Measurements from ENCODE around the gene CADM1.

CADM1 gene

DNA sequence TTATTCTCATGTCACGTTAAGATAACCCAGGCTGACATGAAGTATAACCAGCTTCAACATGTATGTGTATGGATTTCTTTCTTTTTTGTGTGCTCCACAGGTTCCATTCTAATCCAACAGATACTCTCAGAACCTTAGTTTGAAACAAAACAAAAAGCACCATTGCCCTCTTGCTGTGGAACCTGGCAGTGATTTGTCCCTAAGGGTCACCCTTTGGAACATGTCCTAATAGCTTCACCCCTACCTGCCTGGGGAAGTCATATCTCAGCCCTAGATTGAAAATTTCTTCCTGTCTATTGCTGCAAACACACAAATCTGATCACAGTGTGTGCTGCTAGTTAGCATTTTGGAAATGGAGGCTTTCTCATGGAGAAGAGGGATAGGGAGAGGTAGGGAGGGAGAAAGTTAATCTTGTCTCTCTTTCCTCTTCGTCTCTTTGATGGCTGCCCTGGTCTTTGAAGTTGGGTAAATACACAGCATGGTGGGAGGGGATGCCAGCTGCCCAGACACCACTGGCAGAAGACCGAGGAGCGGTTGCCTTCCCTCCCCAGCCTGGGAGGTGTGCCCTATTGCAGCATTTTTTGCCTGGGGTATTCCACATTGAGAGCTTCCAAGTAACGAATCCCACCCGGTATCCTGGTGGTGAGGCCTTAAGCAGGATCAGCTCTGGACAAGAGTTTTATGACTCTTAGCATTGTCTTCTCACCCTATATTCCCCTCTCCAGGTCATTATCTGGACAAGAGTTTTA is 11.6 kb upstream of the CADM1 start:
- no peak for DNase-seq (ENCODE audit: low spot score)

DNA sequence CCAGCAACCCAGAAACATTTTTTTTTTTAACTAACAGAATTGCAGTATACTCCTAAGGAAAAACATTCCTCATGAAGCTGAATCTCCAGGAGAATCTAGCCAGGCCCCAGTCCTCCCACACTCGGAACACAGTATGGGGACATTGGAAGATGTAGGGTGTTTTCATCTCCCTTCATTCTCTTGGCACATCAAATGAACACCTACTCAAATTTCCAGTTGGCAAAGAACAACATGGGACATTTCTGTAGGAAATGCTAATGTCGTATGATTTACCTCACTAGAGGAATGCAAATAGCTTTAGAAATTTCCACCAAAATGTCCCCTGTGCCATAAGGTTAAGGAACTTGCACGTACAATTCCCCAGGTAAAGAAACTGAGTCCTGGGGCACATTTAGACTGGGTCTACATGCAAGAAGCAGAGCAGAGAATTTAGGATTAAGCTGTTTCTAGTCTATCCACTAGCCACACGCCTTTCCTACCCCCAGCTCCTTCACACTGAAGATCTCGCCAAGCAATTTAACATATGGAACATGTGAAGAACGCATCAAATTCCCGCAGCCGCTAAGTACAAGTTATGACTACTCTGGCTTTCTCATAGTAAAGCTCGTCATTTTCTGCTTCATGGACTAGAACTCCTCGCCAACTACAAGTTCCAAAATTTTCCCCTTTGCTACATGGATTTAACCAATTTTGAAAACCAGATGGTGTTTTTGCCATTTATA is 2.9 kb upstream of the CADM1 start:
- DNase-seq (ENCODE audit: low spot score), result no peak

DNA sequence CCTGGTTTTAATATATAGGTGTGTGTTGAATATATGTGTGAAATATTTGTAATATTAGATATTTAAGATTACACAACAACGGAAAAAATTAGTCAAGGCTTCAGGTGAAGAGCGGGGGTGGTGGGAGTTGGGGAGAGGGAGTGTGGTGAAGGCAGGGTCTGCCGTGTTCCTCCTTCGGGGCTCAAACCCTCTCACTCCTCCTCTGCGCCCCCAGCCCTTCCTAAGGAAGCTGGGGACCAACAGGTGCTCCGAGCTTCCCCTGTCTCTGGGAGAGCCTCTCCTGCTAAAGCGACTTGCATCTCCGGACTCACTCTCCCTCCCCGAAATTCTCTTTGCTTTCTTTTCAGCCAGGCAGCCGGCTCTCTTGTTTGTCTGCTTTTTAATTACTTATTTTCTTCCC is 960 bp upstream of the CADM1 start:
- peak; percentile 37 for DNase-seq (ENCODE audit: low spot score)

DNA sequence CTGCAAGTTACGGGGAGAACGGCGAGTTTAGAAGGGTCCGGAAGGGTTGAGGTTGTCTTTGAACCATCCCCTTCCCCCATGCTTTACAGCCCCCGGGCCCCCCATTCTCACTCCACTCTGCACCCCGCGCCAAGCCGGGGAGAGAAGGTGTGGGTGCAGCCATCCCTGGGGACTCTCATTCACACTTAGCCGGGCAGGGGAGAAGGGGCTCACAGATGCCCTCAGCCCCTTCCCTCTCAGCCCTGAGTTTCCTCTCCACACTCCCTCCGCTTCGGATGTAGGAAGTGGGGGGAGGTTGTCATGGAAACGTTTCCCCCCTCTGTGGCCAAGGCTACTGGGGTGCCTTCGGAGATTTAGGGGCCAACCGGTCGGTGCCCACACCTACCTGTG is 334 bp downstream of the CADM1 start:
- DNase-seq (ENCODE audit: low spot score), result no peak

DNA sequence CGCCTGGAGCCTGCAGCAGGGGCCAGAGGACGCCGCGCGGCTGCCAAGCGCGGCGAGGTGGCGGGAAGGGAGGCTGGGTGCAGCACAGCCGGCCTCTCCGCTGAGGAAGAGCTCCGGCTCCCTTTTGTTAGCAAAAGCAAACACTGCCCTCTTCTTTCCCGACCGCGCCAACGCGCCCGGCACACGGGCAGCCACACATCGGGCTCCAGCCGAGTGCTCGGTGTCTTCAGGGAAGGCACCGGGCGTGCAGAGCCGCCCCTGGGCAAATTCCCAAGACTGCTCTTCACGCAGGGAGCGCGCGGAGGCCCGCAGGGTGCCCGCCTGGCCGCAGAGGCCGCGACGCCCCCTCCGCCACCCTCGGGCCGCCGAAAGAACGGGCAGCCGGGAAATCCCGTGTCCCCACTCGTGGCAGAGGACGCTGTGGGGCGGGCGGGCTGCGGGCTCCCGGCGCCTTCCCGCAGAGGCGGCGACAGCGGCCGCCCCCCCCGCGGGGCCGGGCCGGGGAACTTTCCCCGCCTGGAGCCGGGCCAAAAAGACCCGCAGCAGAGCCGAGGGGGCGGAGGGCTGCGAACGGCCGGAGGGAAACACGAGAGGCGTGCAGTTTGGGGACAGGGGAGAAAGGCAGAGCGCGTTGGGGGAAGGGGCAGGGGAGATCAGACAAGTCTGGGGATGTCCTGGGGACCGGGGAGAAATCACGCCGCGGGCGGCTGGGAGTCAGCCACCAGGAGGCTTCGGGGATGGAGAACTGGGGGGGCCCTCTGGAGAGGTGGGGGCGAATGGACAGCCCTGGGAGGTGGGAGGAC is 931 bp downstream of the CADM1 start:
- DNase-seq (ENCODE audit: low spot score), result peak; percentile 76

DNA sequence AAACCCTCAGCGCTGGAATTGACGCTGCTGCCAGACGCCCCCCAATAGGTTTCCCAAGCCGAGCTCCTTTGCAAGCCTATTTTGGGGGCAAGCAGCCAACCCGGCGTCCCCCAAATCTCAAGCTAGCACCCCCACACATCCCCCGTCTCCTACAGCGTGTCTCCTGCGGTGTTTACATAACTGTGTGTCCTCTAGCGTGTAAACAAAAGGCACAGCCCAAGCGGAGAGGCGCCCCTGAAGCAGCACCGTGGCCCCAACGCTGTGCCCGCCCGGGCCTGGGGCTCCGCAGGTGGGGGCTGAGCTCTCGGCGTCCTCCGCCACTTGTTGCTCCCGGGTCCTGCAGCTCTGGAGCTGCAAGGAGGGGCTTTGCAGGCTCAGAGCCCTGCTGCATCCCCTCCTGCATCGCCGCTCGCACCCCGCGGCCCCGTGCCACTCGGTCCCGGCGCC is 1.6 kb downstream of the CADM1 start:
- DNase-seq (ENCODE audit: low spot score), result no peak

DNA sequence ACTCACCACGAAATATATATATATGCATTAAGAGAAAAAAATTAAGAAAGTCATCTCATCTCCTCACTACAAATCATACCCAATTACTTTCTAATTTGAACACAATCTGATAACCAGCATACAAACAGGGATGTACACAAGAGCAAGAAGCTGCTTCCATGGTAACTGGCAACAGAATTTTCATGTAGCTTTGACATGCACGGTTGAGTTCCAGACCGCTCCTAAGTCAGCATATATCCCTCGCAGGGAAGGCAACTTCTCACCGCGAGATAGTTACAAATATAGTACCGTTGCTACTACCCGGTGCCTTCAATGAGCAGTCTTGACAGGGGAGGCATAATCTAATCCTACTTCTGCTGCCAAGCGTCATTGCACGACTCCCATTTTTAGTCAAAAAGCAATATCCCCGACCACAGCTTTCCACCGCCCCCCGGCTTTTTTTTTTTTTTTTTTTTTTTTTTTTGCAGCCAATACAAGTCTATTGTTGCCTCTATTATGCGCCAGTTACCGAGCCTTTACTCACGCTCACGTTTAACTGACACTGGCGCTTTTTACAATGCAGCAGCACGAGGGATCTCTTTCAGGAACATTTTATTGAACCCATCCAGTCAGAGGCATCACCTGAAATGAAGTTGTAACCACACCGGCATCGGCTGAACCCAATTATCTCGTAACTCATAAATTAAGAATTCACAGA is 2.2 kb downstream of the CADM1 start:
- no peak for DNase-seq (ENCODE audit: low spot score)

DNA sequence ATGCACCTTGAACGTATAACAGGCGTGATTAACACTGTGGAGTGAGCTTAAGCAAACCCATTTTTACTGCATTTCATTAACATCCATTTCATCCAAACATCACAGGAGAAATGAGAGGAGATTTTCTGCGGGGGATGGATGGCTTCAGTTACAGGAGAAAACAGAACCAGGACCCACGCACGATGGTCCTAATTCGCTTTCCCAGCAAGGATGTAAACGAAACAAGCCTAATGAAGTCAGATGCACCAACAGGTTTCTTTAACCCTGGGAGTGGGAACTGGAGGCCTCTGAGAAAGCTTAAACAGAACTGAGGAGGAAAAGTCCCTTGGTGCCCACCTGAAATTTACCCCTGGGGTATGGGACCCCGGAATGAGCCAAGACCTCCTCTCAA is 2.7 kb downstream of the CADM1 start:
- DNase-seq (ENCODE audit: low spot score), result no peak

DNA sequence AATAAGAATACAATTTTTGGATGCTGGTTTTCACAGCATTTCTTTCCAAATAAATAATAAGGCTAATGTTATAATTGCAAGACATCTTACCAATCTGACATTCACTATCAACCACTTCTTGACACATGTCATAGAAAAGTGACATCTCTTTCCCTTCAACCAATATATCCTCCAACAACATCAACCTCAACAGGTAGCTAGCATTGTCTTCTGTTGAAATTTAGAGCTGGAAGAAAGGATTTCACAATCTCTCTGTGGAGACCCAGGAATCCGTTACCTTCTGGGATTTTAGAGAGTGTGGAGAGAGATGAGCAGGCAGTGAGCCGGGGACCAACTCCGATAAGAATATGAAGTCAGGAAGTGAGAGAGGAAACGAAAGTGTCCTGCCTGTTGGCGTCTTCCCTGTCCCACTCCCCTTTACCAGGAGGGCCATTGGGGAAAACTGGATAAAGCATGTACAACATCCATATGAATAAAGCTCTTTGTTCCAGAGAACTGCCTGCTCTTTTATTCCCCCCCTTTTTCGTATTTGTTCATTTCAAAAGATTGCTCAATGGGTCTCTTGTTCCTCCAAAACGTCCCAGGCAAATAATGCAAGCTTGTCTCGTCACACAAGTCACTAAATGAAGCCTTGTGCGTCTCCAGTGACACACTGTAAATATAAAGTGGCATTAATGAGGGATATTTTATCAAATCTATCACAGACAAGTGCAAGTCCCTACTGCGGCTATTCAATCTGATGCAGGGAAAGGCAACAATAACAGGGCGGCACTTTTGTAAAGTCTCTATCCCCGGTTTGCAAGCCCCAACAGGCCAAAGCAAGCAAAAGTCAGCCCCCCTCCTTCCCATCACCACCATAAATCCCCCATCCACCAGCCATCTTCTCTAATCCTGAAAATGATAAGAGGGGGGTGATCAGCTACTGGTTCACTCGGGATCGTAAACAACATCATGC is 3.4 kb downstream of the CADM1 start:
- DNase-seq (ENCODE audit: low spot score), result peak; percentile 47

DNA sequence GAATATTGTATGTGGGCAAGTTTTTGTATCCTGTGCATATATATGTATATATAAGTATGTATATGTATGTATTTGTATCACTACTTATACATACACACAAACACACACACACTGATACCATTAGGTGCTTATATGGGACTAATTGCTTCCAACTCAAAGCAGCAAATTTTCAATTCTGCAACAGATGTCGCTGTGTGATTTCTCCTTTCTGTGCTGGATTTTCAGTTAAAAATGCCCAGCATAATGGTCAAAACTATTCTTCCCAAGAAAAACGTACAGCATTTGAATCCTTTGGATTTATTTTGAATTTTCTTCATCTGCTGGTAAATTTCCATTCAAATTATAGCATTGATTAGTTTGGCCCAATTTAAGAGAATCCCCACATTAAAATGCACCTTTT is 4.3 kb downstream of the CADM1 start:
- no peak for DNase-seq (ENCODE audit: low spot score)

DNA sequence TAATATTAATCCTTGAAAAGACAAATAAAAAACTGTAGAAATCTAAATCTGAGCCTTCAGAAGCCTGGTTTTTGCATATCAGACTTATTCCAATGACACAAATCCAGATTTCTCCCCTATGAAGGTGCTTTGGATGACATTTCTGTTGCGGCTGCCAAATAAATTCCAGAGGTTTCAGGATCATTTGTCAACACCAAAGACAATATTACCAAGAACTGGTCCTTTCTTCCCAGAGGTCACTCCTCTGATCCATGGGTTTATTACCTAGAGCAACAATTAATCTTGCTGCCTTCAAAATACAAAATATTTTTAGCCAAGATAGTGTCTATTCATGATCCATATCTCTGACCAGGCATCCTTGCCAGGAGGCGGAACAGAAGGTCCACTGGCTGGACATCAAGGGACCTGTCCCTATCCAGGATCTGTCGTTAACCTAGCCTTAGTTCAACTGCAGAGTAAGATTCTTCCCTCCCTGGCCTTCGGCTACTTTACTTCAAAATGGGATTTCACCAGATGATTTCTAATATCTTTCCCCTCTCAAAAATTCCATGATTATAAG is 4.9 kb downstream of the CADM1 start:
- DNase-seq (ENCODE audit: low spot score), result no peak

DNA sequence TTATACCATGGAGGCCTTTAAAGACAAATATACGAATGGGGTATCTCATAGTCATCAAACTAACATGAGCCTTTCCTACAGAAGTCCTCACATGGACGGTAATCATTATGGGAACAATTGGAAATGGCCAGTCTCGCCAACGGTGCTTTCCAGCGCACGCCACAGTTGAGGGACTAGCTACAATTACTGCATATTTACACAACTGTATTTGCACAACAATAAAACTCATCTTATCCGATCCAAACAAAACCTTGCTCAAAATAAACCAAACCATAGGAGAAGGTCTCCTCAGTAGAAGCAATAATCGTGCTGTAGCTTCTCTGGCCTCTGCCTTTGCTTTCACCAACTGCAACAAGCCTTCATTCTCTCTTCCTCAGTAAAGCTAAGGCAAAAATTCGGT is 5.9 kb downstream of the CADM1 start:
- no peak for DNase-seq (ENCODE audit: low spot score)

DNA sequence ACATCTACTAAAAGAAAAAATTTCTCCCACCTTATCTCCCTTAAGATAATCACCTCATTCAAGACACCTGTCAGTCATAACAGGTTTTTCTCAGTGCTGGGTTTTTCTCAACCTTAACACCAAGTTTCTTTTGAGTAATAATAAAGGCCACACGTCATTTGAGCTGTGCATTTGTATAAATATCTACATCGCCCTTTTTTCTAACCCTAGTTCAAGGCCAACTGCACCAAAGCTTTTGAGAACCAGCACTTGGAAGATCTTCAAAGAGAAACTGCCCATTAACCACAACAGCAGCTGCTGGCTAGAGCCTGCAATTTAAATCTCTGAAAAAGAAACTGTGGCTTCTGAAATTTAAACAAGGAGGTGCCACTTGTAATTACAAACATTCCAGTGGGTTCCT is 6.9 kb downstream of the CADM1 start:
- no peak for DNase-seq (ENCODE audit: low spot score)

DNA sequence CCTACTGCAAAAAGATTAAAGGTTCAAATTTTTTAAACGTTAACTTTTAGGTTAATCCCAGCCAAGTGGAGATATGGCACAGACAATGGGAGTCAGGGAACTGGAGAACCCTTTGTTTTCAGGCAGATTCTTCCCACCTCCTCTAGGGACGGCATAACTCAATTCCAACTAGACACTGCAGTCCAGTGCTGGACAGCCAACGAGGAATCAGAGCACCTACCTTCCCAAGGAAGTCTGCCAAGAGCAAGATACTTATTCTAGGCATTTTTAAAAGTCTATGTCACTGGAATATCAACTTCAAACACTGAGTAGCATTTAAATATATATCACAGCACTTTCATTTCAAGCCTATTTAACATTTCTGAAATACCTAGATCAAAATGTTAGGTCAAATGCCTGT is 7.3 kb downstream of the CADM1 start:
- no peak for DNase-seq (ENCODE audit: low spot score)

DNA sequence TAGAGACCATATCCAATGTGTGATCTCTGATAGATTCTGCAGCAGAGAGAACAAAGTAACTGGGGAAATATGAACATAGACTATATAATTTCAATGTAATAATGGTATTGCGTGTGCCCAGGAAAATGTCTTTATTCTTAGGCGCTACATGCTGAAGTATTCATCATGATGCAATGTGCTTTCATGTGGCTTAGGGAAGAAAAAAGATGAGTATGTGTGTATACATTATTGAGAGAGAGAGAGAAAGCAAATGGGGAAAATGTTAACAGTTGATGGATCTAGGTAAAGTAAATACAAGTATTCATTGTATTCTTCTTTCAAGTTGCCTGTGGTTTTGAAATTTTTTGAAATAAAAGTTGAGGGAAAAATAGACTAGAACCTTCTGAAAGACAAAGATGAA is 10.3 kb downstream of the CADM1 start:
- no peak for DNase-seq (ENCODE audit: low spot score)

DNA sequence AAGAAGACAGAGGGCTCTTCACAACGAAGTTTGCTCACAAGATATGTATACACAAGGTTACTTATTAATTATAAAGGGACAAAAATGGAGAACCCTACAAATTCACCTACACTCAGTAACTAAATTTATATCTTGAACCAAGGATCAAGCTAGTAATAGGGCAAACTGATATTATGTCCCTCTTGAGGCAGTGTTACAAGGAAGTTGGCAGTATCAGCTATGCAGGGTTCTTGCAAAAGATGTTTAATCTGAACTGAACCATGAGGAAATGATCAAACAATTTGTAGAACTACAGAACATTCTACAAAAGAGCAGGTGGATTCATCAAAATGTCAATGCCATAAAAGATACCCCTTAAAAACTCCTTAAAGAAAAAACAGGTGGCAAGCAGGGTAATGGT is 10.7 kb downstream of the CADM1 start:
- DNase-seq (ENCODE audit: low spot score), result no peak

DNA sequence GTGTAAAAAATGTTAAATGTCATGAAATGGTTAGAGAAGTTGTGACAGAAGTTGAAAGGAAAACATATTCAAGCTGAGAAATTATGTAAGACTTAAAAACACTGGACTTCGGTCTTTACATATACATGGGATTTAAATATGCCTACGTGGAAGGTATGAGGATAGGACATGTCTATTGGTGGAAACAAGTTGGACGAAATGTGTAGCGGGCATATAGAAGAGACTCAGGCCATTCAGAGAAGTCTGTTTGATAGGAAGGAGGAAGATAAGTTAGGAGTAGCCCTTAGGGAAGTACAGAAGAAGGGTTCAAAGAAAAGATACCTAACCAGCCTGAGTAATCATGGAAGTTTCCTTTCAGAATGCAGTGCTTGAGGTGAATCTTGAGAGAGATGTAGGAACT is 14.7 kb downstream of the CADM1 start:
- no peak for DNase-seq (ENCODE audit: low spot score)

DNA sequence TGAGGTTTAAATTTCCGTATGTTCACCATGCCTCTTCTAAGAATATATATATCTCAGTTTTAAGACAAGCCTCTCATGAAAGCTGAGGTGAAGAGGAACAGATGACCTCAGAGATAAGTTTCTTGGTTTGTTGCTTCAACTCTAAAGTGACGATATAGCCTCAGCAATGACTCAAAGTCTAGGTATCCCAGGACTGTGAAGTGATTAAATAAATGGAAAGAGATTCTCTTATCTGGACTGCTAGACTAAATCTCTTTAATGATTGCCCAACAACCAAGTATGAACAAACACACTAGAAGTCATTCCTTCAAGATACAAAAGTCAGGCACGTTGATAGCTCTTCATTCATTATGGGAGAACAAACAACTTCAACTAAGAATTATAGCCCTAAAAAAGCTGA is 15.3 kb downstream of the CADM1 start:
- DNase-seq (ENCODE audit: low spot score), result no peak

DNA sequence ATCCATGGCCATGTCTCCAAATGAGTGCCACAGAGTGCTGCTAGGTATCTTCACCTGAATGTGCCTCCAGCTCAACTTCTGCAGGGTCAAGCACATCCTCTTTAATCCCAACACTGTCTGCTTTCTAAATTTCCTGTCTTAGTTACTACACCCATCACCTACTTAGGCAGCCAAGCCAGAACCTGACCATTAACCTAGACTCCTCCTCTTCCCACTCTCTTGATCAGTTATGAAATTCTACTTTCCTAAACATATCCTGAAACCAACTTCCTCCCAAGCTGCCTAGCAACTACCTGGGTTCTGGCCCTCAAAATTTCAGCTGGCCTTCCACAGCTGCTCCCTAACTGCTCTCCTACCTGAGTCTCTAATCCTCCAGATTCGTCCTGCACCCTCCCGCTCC is 22.7 kb downstream of the CADM1 start:
- no peak for DNase-seq (ENCODE audit: low spot score)

DNA sequence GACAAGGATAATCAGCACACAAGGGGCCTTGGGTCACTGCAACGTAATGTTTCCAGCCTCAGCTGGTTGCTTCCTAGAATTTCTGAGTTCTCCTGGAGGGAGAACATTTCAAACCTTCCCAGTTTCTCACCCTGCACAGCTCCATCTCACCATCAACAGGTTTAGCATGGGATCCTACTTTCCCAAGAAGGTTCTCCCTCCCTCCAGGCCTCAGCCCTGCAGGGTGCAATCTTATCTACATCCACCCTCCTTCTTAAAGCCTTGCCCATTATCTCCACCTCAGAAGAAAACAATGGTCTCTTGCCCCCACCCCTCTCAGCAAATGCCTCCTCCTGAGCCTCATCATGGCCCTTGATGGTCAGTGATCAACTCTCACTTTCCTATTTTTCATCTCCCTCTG is 23.6 kb downstream of the CADM1 start:
- DNase-seq (ENCODE audit: low spot score), result no peak

DNA sequence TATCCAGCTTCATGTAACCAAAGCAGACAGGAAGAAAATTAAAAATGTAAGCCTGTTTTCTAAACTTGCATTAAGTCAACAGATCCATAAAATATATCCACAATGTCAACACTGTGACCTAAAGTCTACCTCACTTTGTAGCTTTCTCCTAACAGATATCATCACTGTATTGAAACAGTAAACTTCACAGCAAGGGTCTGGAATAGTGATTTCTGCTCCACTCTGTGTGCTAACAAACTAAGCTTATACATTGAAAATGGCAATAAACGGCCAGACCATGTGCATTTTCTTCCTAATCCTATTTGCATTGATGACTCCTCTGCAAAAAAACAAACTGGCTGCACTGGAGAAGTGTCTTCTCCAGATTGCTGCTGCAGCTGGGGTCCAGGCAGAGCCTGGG is 26.8 kb downstream of the CADM1 start:
- no peak for DNase-seq (ENCODE audit: low spot score)
